ENCODE data around the gene C10orf105. TPM values are rescaled to one million over a fixed set of nuclear protein-coding genes. Genes with fewer than 3 reads are reported as not detected.

The C10orf105 gene
- total RNA-seq, 2 experiments from 2014 or later = 0.24 to 0.41 TPM

GRCh38 chr10:71675295-71675970 lies 44.1 kb downstream of the C10orf105 start:
- no peak for DNase-seq
- Mint-ChIP-seq H3K27ac (no peak overlapping the region), H3K4me1 (no peaks in the 10 kb centered on the region), H3K4me3 (no peak overlapping the region), H3K9me3 (no peaks in the 10 kb centered on the region), H3K27me3 (no peaks in the 10 kb centered on the region), H3K36me3 (no peaks in the 10 kb centered on the region)

- H3K9me3 Mint-ChIP-seq = no peaks in the 10 kb centered on the region
- H3K4me3 Mint-ChIP-seq = no peak overlapping the region
- H3K36me3 Mint-ChIP-seq = no peaks in the 10 kb centered on the region
- DNase-seq = no peak
- H3K27ac Mint-ChIP-seq = no peak overlapping the region
- H3K4me1 Mint-ChIP-seq = peaks cover 5% of the 10 kb centered on the region
- H3K27me3 Mint-ChIP-seq = no peaks in the 10 kb centered on the region
Measured at GRCh38 chr10:71671994-71672946, 47.3 kb downstream of the C10orf105 start.

- Mint-ChIP-seq H3K4me1 (peaks cover 12% of the 10 kb centered on the region), H3K27ac (peak overlapping the region; percentile 4), H3K4me3 (no peak overlapping the region), H3K9me3 (no peaks in the 10 kb centered on the region), H3K27me3 (no peaks in the 10 kb centered on the region), H3K36me3 (no peaks in the 10 kb centered on the region)
- DNase-seq = no peak
Measured at GRCh38 chr10:71667387-71667752, 52.2 kb downstream of the C10orf105 start.

GRCh38 chr10:71666639-71667386 lies 52.8 kb downstream of the C10orf105 start:
- peaks cover 12% of the 10 kb centered on the region for H3K4me1 Mint-ChIP-seq
- H3K9me3 Mint-ChIP-seq = no peaks in the 10 kb centered on the region
- no peak for DNase-seq
- H3K27ac Mint-ChIP-seq = no peak overlapping the region
- H3K36me3 Mint-ChIP-seq = no peaks in the 10 kb centered on the region
- no peak overlapping the region for H3K4me3 Mint-ChIP-seq
- H3K27me3 Mint-ChIP-seq = no peaks in the 10 kb centered on the region

- H3K36me3 Mint-ChIP-seq = no peaks in the 10 kb centered on the region
- H3K4me3 Mint-ChIP-seq = no peak overlapping the region
- no peak for DNase-seq
- H3K4me1 Mint-ChIP-seq = peaks cover 12% of the 10 kb centered on the region
- H3K27me3 Mint-ChIP-seq = no peaks in the 10 kb centered on the region
- no peaks in the 10 kb centered on the region for H3K9me3 Mint-ChIP-seq
- no peak overlapping the region for H3K27ac Mint-ChIP-seq
Measured at GRCh38 chr10:71665456-71665855, 54.1 kb downstream of the C10orf105 start.

- Mint-ChIP-seq H3K27ac (no peak overlapping the region), H3K27me3 (no peaks in the 10 kb centered on the region), H3K36me3 (no peaks in the 10 kb centered on the region), H3K4me1 (peaks cover 12% of the 10 kb centered on the region), H3K9me3 (no peaks in the 10 kb centered on the region), H3K4me3 (no peak overlapping the region)
- no peak for DNase-seq
Measured at GRCh38 chr10:71664585-71664984, 55.0 kb downstream of the C10orf105 start.

GRCh38 chr10:71663311-71663710 lies 56.3 kb downstream of the C10orf105 start:
- peaks cover 12% of the 10 kb centered on the region for H3K4me1 Mint-ChIP-seq
- no peaks in the 10 kb centered on the region for H3K36me3 Mint-ChIP-seq
- DNase-seq = no peak
- no peak overlapping the region for H3K4me3 Mint-ChIP-seq
- no peak overlapping the region for H3K27ac Mint-ChIP-seq
- no peaks in the 10 kb centered on the region for H3K27me3 Mint-ChIP-seq
- no peaks in the 10 kb centered on the region for H3K9me3 Mint-ChIP-seq

GRCh38 chr10:71661779-71662336 lies 57.7 kb downstream of the C10orf105 start:
- Mint-ChIP-seq H3K36me3 (no peaks in the 10 kb centered on the region), H3K27me3 (no peaks in the 10 kb centered on the region), H3K27ac (no peak overlapping the region), H3K4me1 (peaks cover 3% of the 10 kb centered on the region), H3K4me3 (no peak overlapping the region), H3K9me3 (no peaks in the 10 kb centered on the region)
- no peak for DNase-seq

Other genes with a start within 250 kb of the C10orf105 start
- 10 to 100 TPM; 41.4 to 47.3 TPM for gene VSIR, start 53.7 kb upstream of the C10orf105 start, total RNA-seq
- 10 to 100 TPM; 93.1 to 97.0 TPM for gene PSAP, start 131.5 kb upstream of the C10orf105 start, total RNA-seq
- gene CHST3, start 244.6 kb upstream of the C10orf105 start, total RNA-seq = under 1 TPM; 0.84 to 0.87 TPM